OCI-LY1 (cell line): ENCODE measurements around the gene SIK2.
"Not testable (repeated sequence)": the region's sequence is repeated elsewhere in the genome, so short reads cannot be mapped to it uniquely, and the experiment has no call there.

Experiments
- H2AFZ ChIP-seq: fragments of 200-600 bp; sonication (generic), shearing (Covaris generic); 2 replicates; pipeline ENCODE4 v1.6.0; 2014; ENCODE audit warnings: antibody characterized with exemption, mild to moderate bottlenecking, low read length
- H3F3A ChIP-seq: fragments of 200-600 bp; sonication (generic), shearing (Covaris generic); 2 replicates; pipeline ENCODE4 v1.6.0; 2014; ENCODE audit warnings: mild to moderate bottlenecking, antibody characterized with exemption, low read length, moderate library complexity; ENCODE audit not compliant: insufficient read depth
- H3K27ac ChIP-seq: fragments of 200-600 bp; sonication (generic); 2 replicates; pipeline ENCODE4 v1.5.1; 2014; ENCODE audit warnings: low read length, mixed run types, mild to moderate bottlenecking, low read depth; ENCODE audit not compliant: poor library complexity, severe bottlenecking
- H3K27me3 ChIP-seq: fragments of 200-600 bp; sonication (generic); 2 replicates; pipeline ENCODE4 v1.6.0; 2014; ENCODE audit warnings: antibody characterized with exemption, mild to moderate bottlenecking, low read length, moderate library complexity; ENCODE audit not compliant: insufficient read depth
- H3K36me3 ChIP-seq: fragments of 200-600 bp; sonication (generic); 2 replicates; pipeline ENCODE4 v1.6.1; 2014; ENCODE audit warnings: mild to moderate bottlenecking, antibody characterized with exemption, low read length, moderate library complexity, mixed read lengths; ENCODE audit not compliant: insufficient read depth
- H3K4me1 ChIP-seq: fragments of 200-600 bp; sonication (generic); 2 replicates; pipeline ENCODE4 v1.5.1; 2014; ENCODE audit warnings: mild to moderate bottlenecking, low read length, moderate library complexity; ENCODE audit not compliant: insufficient read depth, severe bottlenecking
- H3K4me2 ChIP-seq: fragments of 200-600 bp; sonication (generic), shearing (Covaris generic); 2 replicates; pipeline ENCODE4 v1.6.1; 2014; ENCODE audit warnings: low read length
- H3K4me3 ChIP-seq: fragments of 200-600 bp; sonication (generic); 2 replicates; pipeline ENCODE4 v1.5.1; 2014; ENCODE audit warnings: low read length, low read depth, mild to moderate bottlenecking, mixed read lengths; ENCODE audit not compliant: poor library complexity, severe bottlenecking
- H3K79me2 ChIP-seq: fragments of 200-600 bp; shearing (Covaris generic); 2 replicates; pipeline ENCODE4 v1.6.1; 2016; ENCODE audit warnings: mixed run types, low read length, mixed read lengths; ENCODE audit not compliant: insufficient read depth
- H3K9ac ChIP-seq: fragments of 200-600 bp; sonication (generic), shearing (Covaris generic); 2 replicates; pipeline ENCODE4 v1.6.1; 2014; ENCODE audit warnings: mild to moderate bottlenecking, low read length, mixed read lengths
- H3K9me2 ChIP-seq: fragments of 200-600 bp; sonication (generic), shearing (Covaris generic); 2 replicates; pipeline ENCODE4 v1.6.1; 2014; ENCODE audit warnings: low read depth, mild to moderate bottlenecking, low read length, mixed read lengths
- H3K9me3 ChIP-seq: fragments of 200-600 bp; shearing (Covaris generic); 2 replicates; pipeline ENCODE4 v1.6.1; 2014; ENCODE audit warnings: low read length, mixed read lengths
- H4K20me1 ChIP-seq: fragments of 200-600 bp; sonication (generic), shearing (Covaris generic); 2 replicates; pipeline ENCODE4 v1.6.0; 2016; ENCODE audit warnings: mild to moderate bottlenecking, low read length; ENCODE audit not compliant: insufficient read depth
- EZH2 ChIP-seq: fragments of 200-600 bp; sonication (generic), shearing (Covaris generic); IDR thresholded peaks from 2 replicates; pipeline ENCODE4 v1.8.0; 2017; ENCODE audit warnings: borderline replicate concordance, mixed run types, mild to moderate bottlenecking, antibody characterized with exemption, low read length, moderate library complexity, mixed read lengths
- TF ChIP-seq, protein P1 (sequence below): fragments of 200-600 bp; sonication (generic), shearing (Covaris generic); IDR thresholded peaks from 2 replicates; pipeline ENCODE4 v1.5.1; 2017; ENCODE audit warnings: mild to moderate bottlenecking, antibody characterized with exemption, low read length, moderate library complexity, mixed read lengths

Gene SIK2

DNA sequence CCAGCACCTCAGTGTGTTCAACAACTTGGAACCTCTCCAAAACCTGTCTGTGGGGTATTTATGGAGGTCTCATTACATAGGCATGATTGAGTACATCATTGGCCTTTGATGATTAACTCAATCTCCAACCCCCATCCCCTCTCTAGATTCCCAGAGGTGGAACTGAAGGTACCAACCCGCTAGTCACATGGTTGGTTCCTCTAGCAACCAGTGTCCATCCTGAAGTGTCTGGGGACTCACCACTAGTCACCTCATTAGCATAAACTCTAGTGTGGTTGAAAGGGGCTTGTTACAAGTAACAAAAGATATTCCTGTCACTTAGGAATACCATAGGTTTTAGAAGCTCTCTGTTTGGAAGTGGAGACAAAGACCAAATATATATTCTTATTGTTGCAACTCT, 40.3 kb downstream of the SIK2 start:
- Histone ChIP-seq H3K36me3 (peaks cover 27% of the 10 kb centered on the region), H3K4me3 (no peak overlapping the region), H4K20me1 (no peaks in the 10 kb centered on the region), H3K79me2 (no peaks in the 10 kb centered on the region), H3K4me1 (no peaks in the 10 kb centered on the region), H3K9me2 (no peaks in the 10 kb centered on the region), H3K9ac (no peak overlapping the region), H3K4me2 (no peak overlapping the region), H3K27me3 (no peaks in the 10 kb centered on the region), H3F3A (no peaks in the 10 kb centered on the region), H3K9me3 (no peaks in the 10 kb centered on the region), H3K27ac (no peak overlapping the region), H2AFZ (no peak overlapping the region)
- TF ChIP-seq EZH2: no peak
- TF ChIP-seq, protein P1, sequence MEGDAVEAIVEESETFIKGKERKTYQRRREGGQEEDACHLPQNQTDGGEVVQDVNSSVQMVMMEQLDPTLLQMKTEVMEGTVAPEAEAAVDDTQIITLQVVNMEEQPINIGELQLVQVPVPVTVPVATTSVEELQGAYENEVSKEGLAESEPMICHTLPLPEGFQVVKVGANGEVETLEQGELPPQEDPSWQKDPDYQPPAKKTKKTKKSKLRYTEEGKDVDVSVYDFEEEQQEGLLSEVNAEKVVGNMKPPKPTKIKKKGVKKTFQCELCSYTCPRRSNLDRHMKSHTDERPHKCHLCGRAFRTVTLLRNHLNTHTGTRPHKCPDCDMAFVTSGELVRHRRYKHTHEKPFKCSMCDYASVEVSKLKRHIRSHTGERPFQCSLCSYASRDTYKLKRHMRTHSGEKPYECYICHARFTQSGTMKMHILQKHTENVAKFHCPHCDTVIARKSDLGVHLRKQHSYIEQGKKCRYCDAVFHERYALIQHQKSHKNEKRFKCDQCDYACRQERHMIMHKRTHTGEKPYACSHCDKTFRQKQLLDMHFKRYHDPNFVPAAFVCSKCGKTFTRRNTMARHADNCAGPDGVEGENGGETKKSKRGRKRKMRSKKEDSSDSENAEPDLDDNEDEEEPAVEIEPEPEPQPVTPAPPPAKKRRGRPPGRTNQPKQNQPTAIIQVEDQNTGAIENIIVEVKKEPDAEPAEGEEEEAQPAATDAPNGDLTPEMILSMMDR: no peak

- H2AFZ ChIP-seq: no peak overlapping the region
- no peak overlapping the region for H3K4me2 ChIP-seq
- no peaks in the 10 kb centered on the region; the same call in 1 of the 2 replicates for H3K79me2 ChIP-seq
- H3K27ac ChIP-seq: no peak overlapping the region
- no peak overlapping the region for H3K4me3 ChIP-seq
- H3K27me3 ChIP-seq: no peaks in the 10 kb centered on the region
- no peaks in the 10 kb centered on the region for H4K20me1 ChIP-seq
- H3F3A ChIP-seq: no peaks in the 10 kb centered on the region
- H3K9me3 ChIP-seq: no peaks in the 10 kb centered on the region
- peaks cover 11% of the 10 kb centered on the region for H3K36me3 ChIP-seq
- no peak for TF ChIP-seq EZH2
- TF ChIP-seq, protein P1: no peak
- H3K9ac ChIP-seq: no peak overlapping the region
- no peaks in the 10 kb centered on the region for H3K4me1 ChIP-seq
- H3K9me2 ChIP-seq: no peaks in the 10 kb centered on the region
Measured at GRCh38 chr11:111644922-111645321, 42.7 kb downstream of the SIK2 start.

DNA sequence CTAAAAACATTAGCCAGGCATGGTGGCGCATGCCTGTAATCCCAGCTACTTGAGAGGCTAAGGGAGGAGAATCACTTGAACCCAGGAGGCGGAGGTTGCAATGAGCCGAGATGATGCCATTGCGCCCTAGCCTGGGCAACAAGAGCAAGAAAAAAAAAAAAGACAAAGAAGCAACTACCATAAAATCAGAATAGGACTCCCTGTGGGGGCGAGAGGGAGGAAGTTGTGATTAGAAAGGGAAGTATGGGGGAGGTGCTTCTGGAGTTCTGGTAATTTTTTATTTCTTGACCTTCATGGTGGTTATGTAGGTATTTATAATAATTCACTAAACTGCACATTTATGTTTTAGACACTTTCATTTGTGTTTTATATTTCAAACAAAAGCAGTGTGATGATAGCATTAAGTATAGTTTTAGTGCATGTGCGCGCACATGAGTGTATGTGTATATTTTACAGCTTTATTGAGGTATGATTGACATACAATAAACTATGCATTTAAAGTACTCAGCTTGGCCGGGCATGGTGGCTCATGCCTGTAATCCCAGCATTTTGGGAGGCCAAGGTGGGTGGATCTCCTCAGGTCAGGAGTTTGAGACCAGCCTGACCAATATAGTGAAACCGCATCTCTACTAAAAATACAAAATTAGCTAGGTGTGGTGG, 43.5 kb downstream of the SIK2 start:
- H3K36me3 ChIP-seq: peaks cover 9% of the 10 kb centered on the region
- no peak overlapping the region for H3K4me2 ChIP-seq
- H3K79me2 ChIP-seq: no peaks in the 10 kb centered on the region; the same call in 1 of the 2 replicates

GRCh38 chr11:111651336-111651735, 49.1 kb downstream of the SIK2 start:
- not testable (repeated sequence) for H3K27me3 ChIP-seq, H3K9me3 ChIP-seq, H3K4me1 ChIP-seq, H3K27ac ChIP-seq, H3K9me2 ChIP-seq, H3F3A ChIP-seq, H3K36me3 ChIP-seq, H3K4me2 ChIP-seq, H3K4me3 ChIP-seq, H4K20me1 ChIP-seq, H3K9ac ChIP-seq, H3K79me2 ChIP-seq, H2AFZ ChIP-seq

More for the DNA sequence above, 43.5 kb downstream of the SIK2 start:
- no peak overlapping the region for H3K9ac ChIP-seq
- no peak overlapping the region for H3K27ac ChIP-seq
- no peaks in the 10 kb centered on the region for H4K20me1 ChIP-seq
- H2AFZ ChIP-seq: no peak overlapping the region
- no peaks in the 10 kb centered on the region for H3K9me2 ChIP-seq
- TF ChIP-seq, protein P1: no peak
- TF ChIP-seq EZH2: no peak
- H3K4me3 ChIP-seq: no peak overlapping the region
- no peaks in the 10 kb centered on the region for H3F3A ChIP-seq
- no peaks in the 10 kb centered on the region for H3K9me3 ChIP-seq
- no peaks in the 10 kb centered on the region for H3K4me1 ChIP-seq
- no peaks in the 10 kb centered on the region for H3K27me3 ChIP-seq
